OCI-LY7 (cell line): Measurements from ENCODE around the gene PDSS2. TPM values are rescaled to one million over a fixed set of nuclear protein-coding genes. Genes with fewer than 3 reads are reported as not detected.

ENCODE experiments used
- Bru-seq: library from RNA; stranded (reverse); fragments of 400-500 nt; gene quantifications from one replicate; lab custom pipeline; 2021; lab: Mats Ljungman, UMichigan
- BruChase-seq, 2 experiments: library from RNA; stranded (reverse); fragments of 400-500 nt; gene quantifications; one replicate each; lab custom pipeline; 2021; lab: Mats Ljungman, UMichigan
- BruUV-seq: library from RNA; stranded (reverse); fragments of 400-500 nt; replicated peaks from 2 replicates; lab custom pipeline; 2021; lab: Mats Ljungman, UMichigan
- CTCF ChIA-PET: fragments of 300-600 bp; sonication (Branson Sonifier 250); formaldehyde crosslinking; loops from one replicate; lab custom pipeline; 2022; ENCODE audit warnings: antibody characterized with exemption; ENCODE audit not compliant: unreplicated experiment; lab: Charles Lee
- POLR2A ChIA-PET: fragments of 300-600 bp; sonication (Branson Sonifier 250); formaldehyde crosslinking; loops from one replicate; lab custom pipeline; 2022; ENCODE audit warnings: antibody characterized with exemption; lab: Charles Lee
- DNase-seq: peaks from one replicate; pipeline ENCODE4 v3.0.0-alpha.2; 2015; ENCODE audit warnings: low spot score
- H2AFZ ChIP-seq: fragments of 200-600 bp; sonication (generic), shearing (Covaris generic); 2 replicates; pipeline ENCODE4 v1.6.1; 2014; ENCODE audit warnings: mild to moderate bottlenecking, antibody characterized with exemption, low read length, moderate library complexity
- H3K27ac ChIP-seq: fragments of 200-600 bp; sonication (generic); 2 replicates; pipeline ENCODE4 v1.5.1; 2014; ENCODE audit warnings: mixed run types, low read depth, mild to moderate bottlenecking, moderate library complexity, low read length, inconsistent platforms; ENCODE audit not compliant: poor library complexity, severe bottlenecking
- H3K36me3 ChIP-seq: fragments of 200-600 bp; sonication (generic); 2 replicates; pipeline ENCODE4 v1.6.1; 2014; ENCODE audit warnings: mild to moderate bottlenecking, antibody characterized with exemption, low read length, moderate library complexity, mixed read lengths; ENCODE audit not compliant: insufficient read depth
- H3K4me1 ChIP-seq: fragments of 200-600 bp; sonication (generic); 2 replicates; pipeline ENCODE4 v1.5.1; 2014; ENCODE audit warnings: mild to moderate bottlenecking, low read length; ENCODE audit not compliant: insufficient read depth, poor library complexity, severe bottlenecking
- H3K4me2 ChIP-seq: fragments of 200-600 bp; sonication (generic); 2 replicates; pipeline ENCODE4 v1.6.1; 2014; ENCODE audit warnings: mild to moderate bottlenecking, low read length
- H3K4me3 ChIP-seq: fragments of 200-600 bp; sonication (generic); 2 replicates; pipeline ENCODE4 v1.5.1; 2014; ENCODE audit warnings: mild to moderate bottlenecking, low read depth, low read length; ENCODE audit not compliant: poor library complexity, severe bottlenecking
- H3K79me2 ChIP-seq: fragments of 200-600 bp; sonication (generic); 2 replicates; pipeline ENCODE4 v1.6.1; 2016; ENCODE audit warnings: low read depth, mild to moderate bottlenecking, low read length, moderate library complexity, mixed read lengths; ENCODE audit not compliant: insufficient read depth
- H3K9me2 ChIP-seq: fragments of 200-600 bp; sonication (generic); 2 replicates; pipeline ENCODE4 v1.6.1; 2016; ENCODE audit warnings: mild to moderate bottlenecking, low read length, mixed read lengths; ENCODE audit not compliant: insufficient read depth
- H3K9me3 ChIP-seq: fragments of 200-600 bp; sonication (generic); 2 replicates; pipeline ENCODE4 v1.6.1; 2014; ENCODE audit warnings: mild to moderate bottlenecking, mixed run types, low read length, mixed read lengths
- H4K20me1 ChIP-seq: fragments of 200-600 bp; sonication (generic); 2 replicates; pipeline ENCODE4 v1.6.1; 2014; ENCODE audit warnings: mild to moderate bottlenecking, antibody characterized with exemption, low read length, moderate library complexity, mixed read lengths; ENCODE audit not compliant: insufficient read depth
- EZH2phosphoT487 ChIP-seq: fragments of 200-600 bp; sonication (generic); IDR thresholded peaks from 2 replicates; pipeline ENCODE4 v1.6.1; 2018; ENCODE audit warnings: low read depth, borderline replicate concordance, mild to moderate bottlenecking, mixed run types, antibody characterized with exemption, low read length, moderate library complexity, mixed read lengths
- intact Hi-C: fragments of 100-400 bp; cut with micrococcal nuclease; formaldehyde crosslinking; loops from one replicate; pipeline ENCODE4 v1.10.0; 2022; ENCODE audit not compliant: unreplicated experiment
- long read RNA-seq: library from polyadenylated mRNA; stranded (forward); transcript quantifications from one replicate; pipeline ENCODE4 v2.0.0, GENCODE V29; 2022
- total RNA-seq, 2 experiments: library from RNA; depleted of rRNA in 1 of 2; stranded (reverse); fragments of >200 nt in 1 of 2; shearing (Covaris generic) in 1 of 2; gene quantifications; 2 replicates each; pipeline ENCODE4 v1.2.3, GENCODE V29; 2014 to 2022
- TF ChIP-seq, protein P1 (sequence below): fragments of 200-600 bp; sonication (generic); conservative IDR thresholded peaks from 2 replicates; pipeline ENCODE4 v1.5.1; 2014; ENCODE audit warnings: mild to moderate bottlenecking, antibody characterized with exemption, low read length, moderate library complexity, mixed read lengths

PDSS2 gene, protein sequence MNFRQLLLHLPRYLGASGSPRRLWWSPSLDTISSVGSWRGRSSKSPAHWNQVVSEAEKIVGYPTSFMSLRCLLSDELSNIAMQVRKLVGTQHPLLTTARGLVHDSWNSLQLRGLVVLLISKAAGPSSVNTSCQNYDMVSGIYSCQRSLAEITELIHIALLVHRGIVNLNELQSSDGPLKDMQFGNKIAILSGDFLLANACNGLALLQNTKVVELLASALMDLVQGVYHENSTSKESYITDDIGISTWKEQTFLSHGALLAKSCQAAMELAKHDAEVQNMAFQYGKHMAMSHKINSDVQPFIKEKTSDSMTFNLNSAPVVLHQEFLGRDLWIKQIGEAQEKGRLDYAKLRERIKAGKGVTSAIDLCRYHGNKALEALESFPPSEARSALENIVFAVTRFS
- total RNA-seq (2014; rRNA removed; shearing (Covaris generic)) (7.4 and 14.7 TPM in 2 replicates), total RNA-seq (2022) (24.9 and 25.2 TPM in 2 replicates), Bru-seq, nascent RNA (percentile 79 among the genes with signal in this experiment), BruChase-seq, experiment 1, labeled RNA remaining after a 6-hour chase (percentile 80 among the genes with signal in this experiment), BruChase-seq, experiment 2, labeled RNA remaining after a 2-hour chase (percentile 74 among the genes with signal in this experiment)
- long read RNA-seq, transcript PDSS2-201 (4 exons, 1,236 nt): minor isoform, 8 of 51 reads
- long read RNA-seq, transcript PDSS2-202 (8 exons, 3,540 nt): major isoform, 25 of 51 reads
- long read RNA-seq, partial matches to known transcripts: 2 of 51 reads
- long read RNA-seq, other reads (novel, unspliced or antisense): 16 of 51 reads

DNA sequence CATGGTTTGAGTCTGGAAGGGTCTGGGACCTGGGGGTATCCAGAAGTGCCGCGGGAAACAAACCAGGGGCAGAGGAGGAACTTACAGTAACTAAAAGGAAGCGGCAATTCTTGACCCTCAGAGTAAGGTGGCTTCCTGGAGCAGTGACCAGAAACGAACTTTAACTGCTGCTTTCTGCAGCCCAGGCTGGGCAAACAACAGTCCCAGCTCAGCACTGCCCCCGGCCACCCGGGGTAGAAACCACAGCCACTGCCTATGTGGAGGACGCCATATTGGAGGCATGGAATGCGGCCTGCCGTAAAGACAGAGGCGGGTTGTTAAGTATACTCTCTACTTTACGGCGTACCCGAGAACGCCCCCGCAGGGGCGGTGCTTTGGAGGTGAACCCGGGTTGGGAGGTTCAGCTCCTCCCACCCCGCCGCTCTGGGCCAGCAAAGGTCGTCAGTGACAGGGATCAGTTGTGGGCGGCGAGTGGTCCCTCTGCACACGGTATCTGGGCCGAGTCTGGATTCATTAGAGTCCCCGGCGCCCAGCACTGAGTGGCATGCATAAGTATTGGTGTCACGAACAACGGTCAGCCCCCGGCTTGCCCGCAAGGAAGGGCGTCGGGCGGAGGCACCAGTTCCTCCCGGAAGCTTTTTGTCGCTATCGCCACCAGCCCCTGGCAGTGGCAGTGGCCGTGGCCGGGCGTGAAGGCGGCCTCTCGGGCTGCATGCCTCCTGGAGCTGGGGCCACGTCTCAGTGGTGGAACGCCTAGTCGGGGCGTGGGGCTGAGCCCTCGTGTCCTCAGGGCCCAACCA lies at the start of gene PDSS2:
PDSS2 (minus strand) TSS at position 282 of the 800 bp plus-strand sequence; CDS start at position 3, 279 bp downstream.
- no peaks in the 10 kb centered on the region for H3K9me3 ChIP-seq
- peak within 1 kb of the TSS; percentile 61 for H2AFZ ChIP-seq
- peak within 1 kb of the TSS; percentile 90 for H3K27ac ChIP-seq
- DNase-seq: peak; percentile 99
- H3K36me3 ChIP-seq: peaks cover 22% of the 10 kb centered on the region
- peak within 1 kb of the TSS; percentile 86 for H3K4me3 ChIP-seq
- peaks cover 43% of the 10 kb centered on the region; the same call in 1 of the 2 replicates for H3K79me2 ChIP-seq
- TSS peak; percentile 85 for BruUV-seq
- no peak for TF ChIP-seq EZH2phosphoT487
- TF ChIP-seq, protein P1, sequence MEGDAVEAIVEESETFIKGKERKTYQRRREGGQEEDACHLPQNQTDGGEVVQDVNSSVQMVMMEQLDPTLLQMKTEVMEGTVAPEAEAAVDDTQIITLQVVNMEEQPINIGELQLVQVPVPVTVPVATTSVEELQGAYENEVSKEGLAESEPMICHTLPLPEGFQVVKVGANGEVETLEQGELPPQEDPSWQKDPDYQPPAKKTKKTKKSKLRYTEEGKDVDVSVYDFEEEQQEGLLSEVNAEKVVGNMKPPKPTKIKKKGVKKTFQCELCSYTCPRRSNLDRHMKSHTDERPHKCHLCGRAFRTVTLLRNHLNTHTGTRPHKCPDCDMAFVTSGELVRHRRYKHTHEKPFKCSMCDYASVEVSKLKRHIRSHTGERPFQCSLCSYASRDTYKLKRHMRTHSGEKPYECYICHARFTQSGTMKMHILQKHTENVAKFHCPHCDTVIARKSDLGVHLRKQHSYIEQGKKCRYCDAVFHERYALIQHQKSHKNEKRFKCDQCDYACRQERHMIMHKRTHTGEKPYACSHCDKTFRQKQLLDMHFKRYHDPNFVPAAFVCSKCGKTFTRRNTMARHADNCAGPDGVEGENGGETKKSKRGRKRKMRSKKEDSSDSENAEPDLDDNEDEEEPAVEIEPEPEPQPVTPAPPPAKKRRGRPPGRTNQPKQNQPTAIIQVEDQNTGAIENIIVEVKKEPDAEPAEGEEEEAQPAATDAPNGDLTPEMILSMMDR: peak; percentile 77
- H3K9me2 ChIP-seq: no peaks in the 10 kb centered on the region
- ChIA-PET CTCF (interaction anchor here (0.8 to 1.0 kb wide), 5 partner anchors 30 to 328 kb away, joined by 3 to 4 read pairs (median 4); no protein-coding TSS in a partner anchor), POLR2A (interaction anchor here (0.6 to 4.1 kb wide), 28 partner anchors 9 to 480 kb away, joined by 3 to 32 read pairs (median 4); no protein-coding TSS in a partner anchor)
- peak within 1 kb of the TSS; percentile 80 for H3K4me2 ChIP-seq
- H4K20me1 ChIP-seq: no peaks in the 10 kb centered on the region
- H3K4me1 ChIP-seq: peaks cover 19% of the 10 kb centered on the region
- intact Hi-C loops: loop anchor here (1.0 to 5.0 kb wide), 5 partner anchors 30 to 342 kb away; partner anchors contain the start of gene BEND3

DNA sequence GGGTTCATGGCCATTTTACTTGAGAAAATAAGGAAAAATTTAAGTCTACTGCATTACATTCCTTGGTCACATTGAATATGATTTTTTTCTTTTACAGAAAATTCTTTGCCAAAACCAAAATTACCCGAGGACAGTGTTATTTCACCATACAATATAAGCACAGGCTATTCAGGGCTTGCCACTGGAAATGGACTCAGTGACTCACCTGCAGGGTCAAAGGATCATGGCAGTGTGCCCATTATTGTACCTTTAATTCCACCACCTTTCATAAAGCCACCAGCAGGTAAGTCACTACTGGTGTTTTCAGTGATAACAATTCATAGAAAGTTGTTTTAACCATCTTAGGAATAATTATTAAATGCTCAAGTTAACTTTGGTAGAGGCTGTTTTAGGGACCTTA lies 46.8 kb upstream of the PDSS2 start:
- Histone ChIP-seq H3K4me1 (peaks cover 8% of the 10 kb centered on the region), H3K9me2 (no peaks in the 10 kb centered on the region), H2AFZ (no peak overlapping the region), H3K9me3 (no peaks in the 10 kb centered on the region), H3K79me2 (peaks cover 46% of the 10 kb centered on the region), H4K20me1 (peaks cover 9% of the 10 kb centered on the region; the same call in 1 of the 2 replicates), H3K4me3 (no peak overlapping the region), H3K27ac (no peak overlapping the region), H3K36me3 (peaks cover 86% of the 10 kb centered on the region), H3K4me2 (no peak overlapping the region)
- TF ChIP-seq, protein P1: no peak
- no peak for TF ChIP-seq EZH2phosphoT487
- POLR2A ChIA-PET: interaction anchor here (1.2 kb wide), 1 partner anchor 9 kb away, joined by 4 read pairs; no protein-coding TSS in a partner anchor
- CTCF ChIA-PET: no interaction called here
- DNase-seq: no peak
- intact Hi-C loops: no loop called here
- BruUV-seq: no TSS peak
